Muscle layer of duodenum (tissue), 2 donors: ENCODE results near the gene ADCY1.

Experiments used
- H3K27ac ChIP-seq: one replicate; pipeline ENCODE4 v1.7.0; 2013; ENCODE audit warnings: mild to moderate bottlenecking, low read length
- H3K27me3 ChIP-seq: one replicate; pipeline ENCODE4 v1.7.0; 2013; ENCODE audit warnings: low read depth, mild to moderate bottlenecking, control low read depth, low read length
- H3K36me3 ChIP-seq, 2 donors: one replicate each; pipeline ENCODE4 v1.7.0; 2013; ENCODE audit warnings: low read length in 2 of 2, control low read depth in 1 of 2, mild to moderate bottlenecking in 1 of 2; ENCODE audit not compliant: insufficient read depth in 2 of 2, control insufficient read depth in 1 of 2
- H3K4me1 ChIP-seq, 2 donors: one replicate each; pipeline ENCODE4 v1.7.0; 2013; ENCODE audit warnings: low read length in 2 of 2, mild to moderate bottlenecking in 2 of 2, control low read depth in 1 of 2, moderate library complexity in 1 of 2; ENCODE audit not compliant: insufficient read depth in 2 of 2, control insufficient read depth in 1 of 2
- H3K4me3 ChIP-seq, 2 donors: one replicate each; pipeline ENCODE4 v1.7.0; 2013; ENCODE audit warnings: low read length in 2 of 2, low read depth in 1 of 2, mild to moderate bottlenecking in 1 of 2
- H3K9me3 ChIP-seq, 2 donors: one replicate each; pipeline ENCODE4 v1.7.0; 2013; ENCODE audit warnings: low read length in 2 of 2, control low read depth in 1 of 2, mild to moderate bottlenecking in 1 of 2; ENCODE audit not compliant: control insufficient read depth in 1 of 2
- donor health status: healthy.

The ADCY1 gene

GRCh38 chr7:45588466-45588865 is 14.3 kb downstream of the ADCY1 start:
- no peak overlapping the region for H3K27ac ChIP-seq
- H3K27me3 ChIP-seq = no peaks in the 10 kb centered on the region
- H3K36me3 ChIP-seq = no peaks in the 10 kb centered on the region
- no peaks in the 10 kb centered on the region for H3K4me1 ChIP-seq
- no peaks in the 10 kb centered on the region for H3K9me3 ChIP-seq
- H3K4me3 ChIP-seq = no peak overlapping the region

- H3K4me3 ChIP-seq = no peak overlapping the region
- H3K27ac ChIP-seq = no peak overlapping the region
Measured at GRCh38 chr7:45589061-45589460, 14.9 kb downstream of the ADCY1 start.

GRCh38 chr7:45589915-45590678 is 15.9 kb downstream of the ADCY1 start:
- Histone ChIP-seq H3K9me3 (no peaks in the 10 kb centered on the region), H3K4me3 (no peak overlapping the region), H3K4me1 (no peaks in the 10 kb centered on the region), H3K27ac (no peak overlapping the region), H3K36me3 (no peaks in the 10 kb centered on the region), H3K27me3 (no peaks in the 10 kb centered on the region)

More at GRCh38 chr7:45589061-45589460, 14.9 kb downstream of the ADCY1 start:
- no peaks in the 10 kb centered on the region for H3K27me3 ChIP-seq
- no peaks in the 10 kb centered on the region for H3K9me3 ChIP-seq
- H3K4me1 ChIP-seq = no peaks in the 10 kb centered on the region
- H3K36me3 ChIP-seq = no peaks in the 10 kb centered on the region

- Histone ChIP-seq H3K27ac (no peak overlapping the region), H3K36me3 (no peaks in the 10 kb centered on the region), H3K27me3 (no peaks in the 10 kb centered on the region), H3K4me1 (no peaks in the 10 kb centered on the region), H3K9me3 (no peaks in the 10 kb centered on the region), H3K4me3 (no peak overlapping the region)
Measured at GRCh38 chr7:45590679-45591057, 16.5 kb downstream of the ADCY1 start.

GRCh38 chr7:45591101-45591906 is 17.1 kb downstream of the ADCY1 start:
- Histone ChIP-seq H3K9me3 (no peaks in the 10 kb centered on the region), H3K36me3 (no peaks in the 10 kb centered on the region), H3K4me3 (no peak overlapping the region)

GRCh38 chr7:45592230-45592991 is 18.2 kb downstream of the ADCY1 start:
- Histone ChIP-seq H3K27ac (no peak overlapping the region), H3K4me3 (no peak overlapping the region), H3K36me3 (no peaks in the 10 kb centered on the region), H3K9me3 (no peaks in the 10 kb centered on the region), H3K4me1 (no peaks in the 10 kb centered on the region), H3K27me3 (no peaks in the 10 kb centered on the region)

More at GRCh38 chr7:45591101-45591906, 17.1 kb downstream of the ADCY1 start:
- H3K27ac ChIP-seq = no peak overlapping the region
- no peaks in the 10 kb centered on the region for H3K4me1 ChIP-seq
- H3K27me3 ChIP-seq = no peaks in the 10 kb centered on the region

GRCh38 chr7:45593121-45593541 is 19.0 kb downstream of the ADCY1 start:
- no peaks in the 10 kb centered on the region for H3K36me3 ChIP-seq
- H3K27me3 ChIP-seq = no peaks in the 10 kb centered on the region
- H3K4me1 ChIP-seq = no peaks in the 10 kb centered on the region
- no peak overlapping the region for H3K27ac ChIP-seq
- H3K9me3 ChIP-seq = no peaks in the 10 kb centered on the region
- no peak overlapping the region for H3K4me3 ChIP-seq

- no peak overlapping the region for H3K4me3 ChIP-seq
- H3K9me3 ChIP-seq = no peaks in the 10 kb centered on the region
- no peak overlapping the region for H3K27ac ChIP-seq
- H3K27me3 ChIP-seq = no peaks in the 10 kb centered on the region
- no peaks in the 10 kb centered on the region for H3K36me3 ChIP-seq
- no peaks in the 10 kb centered on the region for H3K4me1 ChIP-seq
Measured at GRCh38 chr7:45593877-45594276, 19.7 kb downstream of the ADCY1 start.

GRCh38 chr7:45594745-45595535 is 20.8 kb downstream of the ADCY1 start:
- Histone ChIP-seq H3K4me1 (no peaks in the 10 kb centered on the region), H3K9me3 (no peaks in the 10 kb centered on the region), H3K27me3 (no peaks in the 10 kb centered on the region), H3K4me3 (no peak overlapping the region), H3K36me3 (no peaks in the 10 kb centered on the region), H3K27ac (no peak overlapping the region)

GRCh38 chr7:45595809-45596664 is 21.9 kb downstream of the ADCY1 start:
- H3K27ac ChIP-seq = no peak overlapping the region
- no peaks in the 10 kb centered on the region for H3K36me3 ChIP-seq
- no peaks in the 10 kb centered on the region for H3K4me1 ChIP-seq
- no peaks in the 10 kb centered on the region for H3K27me3 ChIP-seq
- no peak overlapping the region for H3K4me3 ChIP-seq
- H3K9me3 ChIP-seq = no peaks in the 10 kb centered on the region
